Subcutaneous abdominal adipose tissue (tissue), 5 donors: ENCODE data around the gene DPYD.

Experiments
- H3K27ac ChIP-seq: one replicate; pipeline ENCODE4 v1.7.0; 2013; ENCODE audit warnings: low read depth, mild to moderate bottlenecking, inconsistent platforms, low read length, moderate library complexity
- H3K27me3 ChIP-seq, 5 donors: one replicate each; pipeline ENCODE4 v1.7.0; 2013; ENCODE audit warnings: low read length in 5 of 5, inconsistent platforms in 1 of 5; ENCODE audit not compliant: control insufficient read depth in 5 of 5, insufficient read depth in 4 of 5
- H3K36me3 ChIP-seq, 5 donors: one replicate each; pipeline ENCODE4 v1.7.0; 2013; ENCODE audit warnings: low read length in 5 of 5; ENCODE audit not compliant: control insufficient read depth in 5 of 5, insufficient read depth in 5 of 5
- H3K4me1 ChIP-seq, 5 donors: one replicate each; pipeline ENCODE4 v1.7.0; 2013; ENCODE audit warnings: low read length in 5 of 5, mild to moderate bottlenecking in 3 of 5, moderate library complexity in 1 of 5; ENCODE audit not compliant: control insufficient read depth in 5 of 5, insufficient read depth in 5 of 5
- H3K4me3 ChIP-seq, 5 donors: one replicate each; pipeline ENCODE4 v1.7.0; 2013; ENCODE audit warnings: low read length in 5 of 5, low read depth in 1 of 5
- H3K9ac ChIP-seq, 5 donors: one replicate each; pipeline ENCODE4 v1.7.0; 2013; ENCODE audit warnings: low read length in 5 of 5, mild to moderate bottlenecking in 4 of 5, moderate library complexity in 3 of 5
- H3K9me3 ChIP-seq, 5 donors: one replicate each; pipeline ENCODE4 v1.7.0; 2013; ENCODE audit warnings: low read length in 5 of 5; ENCODE audit not compliant: control insufficient read depth in 5 of 5
- donor health status: healthy.
- donor health status: healthy.
- donor health status: healthy.
- donor health status: healthy.
- donor health status: healthy.

The DPYD gene

GRCh38 chr1:97920832-97921571 lies at the start of gene DPYD:
TSS of gene DPYD (minus strand) at chr1:97921034. CDS start at chr1:97920922, 112 bp downstream.
- peaks cover 0 to 39% (median 29%) of the 10 kb centered on the region in 5 donors for H3K4me1 ChIP-seq
- H3K36me3 ChIP-seq, result no peaks in the 10 kb centered on the region
- no peaks in the 10 kb centered on the region for H3K27me3 ChIP-seq
- peak within 1 kb of the TSS; percentile 81 to 99 (median 93) for H3K4me3 ChIP-seq
- H3K27ac ChIP-seq, result peak within 1 kb of the TSS; percentile 97
- H3K9ac ChIP-seq, result peak within 1 kb of the TSS; percentile 85 to 99 (median 94)
- H3K9me3 ChIP-seq, result no peaks in the 10 kb centered on the region

GRCh38 chr1:97960470-97960869 lies 39.6 kb upstream of the DPYD start:
- Histone ChIP-seq H3K4me1 (no peaks in the 10 kb centered on the region), H3K9ac (no peak overlapping the region), H3K27ac (no peak overlapping the region), H3K36me3 (no peaks in the 10 kb centered on the region), H3K27me3 (no peaks in the 10 kb centered on the region), H3K4me3 (no peak overlapping the region), H3K9me3 (peaks cover 0 to 3% (median 0%) of the 10 kb centered on the region in 5 donors)

- no peaks in the 10 kb centered on the region for H3K27me3 ChIP-seq
- no peaks in the 10 kb centered on the region for H3K4me1 ChIP-seq
- no peak overlapping the region for H3K4me3 ChIP-seq
- no peaks in the 10 kb centered on the region for H3K9me3 ChIP-seq
- no peak overlapping the region for H3K27ac ChIP-seq
- no peak overlapping the region for H3K9ac ChIP-seq
- H3K36me3 ChIP-seq, result no peaks in the 10 kb centered on the region
These were observed 26.9 kb upstream of the DPYD start for GRCh38 chr1:97947695-97948094.

- Histone ChIP-seq H3K27ac (no peak overlapping the region), H3K9me3 (no peaks in the 10 kb centered on the region), H3K4me3 (no peak overlapping the region), H3K4me1 (no peaks in the 10 kb centered on the region), H3K36me3 (no peaks in the 10 kb centered on the region), H3K9ac (no peak overlapping the region), H3K27me3 (no peaks in the 10 kb centered on the region)
These were observed 22.5 kb upstream of the DPYD start for GRCh38 chr1:97943354-97943753.

GRCh38 chr1:97942161-97943123 lies 21.6 kb upstream of the DPYD start:
- Histone ChIP-seq H3K9me3 (no peaks in the 10 kb centered on the region), H3K27me3 (no peaks in the 10 kb centered on the region), H3K4me3 (no peak overlapping the region), H3K27ac (no peak overlapping the region), H3K36me3 (no peaks in the 10 kb centered on the region), H3K9ac (no peak overlapping the region), H3K4me1 (no peaks in the 10 kb centered on the region)

- no peaks in the 10 kb centered on the region for H3K4me1 ChIP-seq
- no peaks in the 10 kb centered on the region for H3K36me3 ChIP-seq
- H3K9me3 ChIP-seq, result no peaks in the 10 kb centered on the region
- H3K27me3 ChIP-seq, result no peaks in the 10 kb centered on the region
- H3K27ac ChIP-seq, result no peak overlapping the region
- H3K4me3 ChIP-seq, result no peak overlapping the region
- no peak overlapping the region for H3K9ac ChIP-seq
These were observed 17.4 kb upstream of the DPYD start for GRCh38 chr1:97938285-97938642.

GRCh38 chr1:97936976-97937375 lies 16.1 kb upstream of the DPYD start:
- Histone ChIP-seq H3K4me1 (no peaks in the 10 kb centered on the region), H3K9me3 (no peaks in the 10 kb centered on the region), H3K4me3 (no peak overlapping the region), H3K27me3 (no peaks in the 10 kb centered on the region), H3K9ac (no peak overlapping the region), H3K27ac (no peak overlapping the region), H3K36me3 (no peaks in the 10 kb centered on the region)

- H3K36me3 ChIP-seq, result no peaks in the 10 kb centered on the region
- no peaks in the 10 kb centered on the region for H3K27me3 ChIP-seq
- no peak overlapping the region for H3K9ac ChIP-seq
- no peaks in the 10 kb centered on the region for H3K9me3 ChIP-seq
- no peaks in the 10 kb centered on the region for H3K4me1 ChIP-seq
- H3K27ac ChIP-seq, result no peak overlapping the region
- no peak overlapping the region for H3K4me3 ChIP-seq
These were observed 13.7 kb upstream of the DPYD start for GRCh38 chr1:97934491-97934890.

GRCh38 chr1:97929874-97930851 lies 9.3 kb upstream of the DPYD start:
- H3K36me3 ChIP-seq, result no peaks in the 10 kb centered on the region
- no peak overlapping the region for H3K9ac ChIP-seq
- H3K9me3 ChIP-seq, result no peaks in the 10 kb centered on the region
- no peaks in the 10 kb centered on the region for H3K4me1 ChIP-seq
- H3K27ac ChIP-seq, result no peak overlapping the region
- H3K27me3 ChIP-seq, result no peaks in the 10 kb centered on the region
- H3K4me3 ChIP-seq, result no peak overlapping the region
